Measurements from ENCODE around the gene MYO3B.

DNA sequence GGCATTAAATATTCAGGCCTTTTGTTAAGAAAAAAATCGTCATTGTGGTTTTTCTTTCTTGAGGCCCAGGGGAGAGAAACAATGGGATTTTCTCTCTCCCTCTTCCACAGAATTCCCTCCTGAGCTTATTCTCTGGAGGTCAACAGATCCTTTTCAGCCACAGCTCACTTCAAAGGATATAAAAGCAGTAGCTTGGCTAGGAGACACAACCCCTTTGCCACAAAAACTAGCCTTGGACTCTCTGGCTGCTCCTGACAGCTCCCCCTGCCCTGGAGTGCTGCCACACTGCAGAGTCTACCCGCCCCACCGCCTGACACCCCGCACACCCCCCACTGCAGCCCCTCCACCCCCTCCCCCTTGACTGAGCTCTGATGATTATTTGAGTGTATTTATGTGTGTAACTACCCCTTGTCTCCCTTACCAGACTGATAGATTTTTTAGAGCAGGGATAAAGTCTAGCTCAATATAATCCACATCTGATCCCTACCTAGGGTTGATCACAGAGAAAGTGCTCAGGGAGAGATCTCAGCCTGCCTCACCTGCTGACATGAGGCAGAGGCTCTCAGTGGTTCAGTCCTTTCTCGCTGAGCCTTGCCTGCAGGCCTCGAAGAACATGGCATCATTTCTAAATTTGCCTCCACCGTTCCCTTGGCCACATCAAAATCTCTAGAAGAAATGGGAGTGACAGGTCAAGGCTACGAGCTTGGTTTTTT, 405.0 kb downstream of the MYO3B start:
- no peak for TF ChIP-seq ESRRA (IDR thresholded peaks at IDR 0.05; ENCODE audit: borderline replicate concordance, low read length)
- TF ChIP-seq, protein P1, sequence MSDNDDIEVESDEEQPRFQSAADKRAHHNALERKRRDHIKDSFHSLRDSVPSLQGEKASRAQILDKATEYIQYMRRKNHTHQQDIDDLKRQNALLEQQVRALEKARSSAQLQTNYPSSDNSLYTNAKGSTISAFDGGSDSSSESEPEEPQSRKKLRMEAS (IDR thresholded peaks at IDR 0.05) = no peak
